Measurements from ENCODE around the gene ANTKMT.
"Not testable (repeated sequence)": the region's sequence is repeated elsewhere in the genome, so short reads cannot be mapped to it uniquely, and the experiment has no call there.

The ANTKMT gene

GRCh38 chr16:743794-744500 lies 23.0 kb downstream of the ANTKMT start:
- DNase-seq (ENCODE audit: low spot score) = no peak

- DNase-seq (ENCODE audit: low spot score) = peak; percentile 95
These were observed 24.8 kb downstream of the ANTKMT start for GRCh38 chr16:745739-746138.

- DNase-seq (ENCODE audit: low spot score) = no peak
These were observed 25.7 kb downstream of the ANTKMT start for GRCh38 chr16:746637-747036.

GRCh38 chr16:747978-748746 lies 27.2 kb downstream of the ANTKMT start:
- DNase-seq (ENCODE audit: low spot score) = no peak

GRCh38 chr16:749010-749409 lies 28.1 kb downstream of the ANTKMT start:
- DNase-seq (ENCODE audit: low spot score) = no peak

- DNase-seq (ENCODE audit: low spot score) = no peak
These were observed 29.5 kb downstream of the ANTKMT start for GRCh38 chr16:750485-750884.

GRCh38 chr16:751152-752006 lies 30.4 kb downstream of the ANTKMT start:
- DNase-seq (ENCODE audit: low spot score) = no peak

- DNase-seq (ENCODE audit: low spot score) = no peak
These were observed 31.0 kb downstream of the ANTKMT start for GRCh38 chr16:752007-752312.

GRCh38 chr16:754121-754607 lies 33.2 kb downstream of the ANTKMT start:
- not testable (repeated sequence) for DNase-seq (ENCODE audit: low spot score)

- no peak for DNase-seq (ENCODE audit: low spot score)
These were observed 33.7 kb downstream of the ANTKMT start for GRCh38 chr16:754656-755055.

- no peak for DNase-seq (ENCODE audit: low spot score)
These were observed 35.5 kb downstream of the ANTKMT start for GRCh38 chr16:756428-756827.

GRCh38 chr16:759110-759910 lies 38.4 kb downstream of the ANTKMT start:
- no peak for DNase-seq (ENCODE audit: low spot score)

GRCh38 chr16:760065-760464 lies 39.1 kb downstream of the ANTKMT start:
- no peak for DNase-seq (ENCODE audit: low spot score)

GRCh38 chr16:760545-761343 lies 39.8 kb downstream of the ANTKMT start, which contains the start of gene MSLN:
MSLN (plus strand) TSS chr16:760734; CDS start chr16:762681, 1,947 bp downstream.
- no peak for DNase-seq (ENCODE audit: low spot score)

GRCh38 chr16:761625-762513 lies 40.9 kb downstream of the ANTKMT start:
- DNase-seq (ENCODE audit: low spot score) = no peak

GRCh38 chr16:762595-763268 lies 41.8 kb downstream of the ANTKMT start:
- no peak for DNase-seq (ENCODE audit: low spot score)

- no peak for DNase-seq (ENCODE audit: low spot score)
These were observed 42.6 kb downstream of the ANTKMT start for GRCh38 chr16:763369-764183.

GRCh38 chr16:764184-764750 lies 43.3 kb downstream of the ANTKMT start:
- no peak for DNase-seq (ENCODE audit: low spot score)

All from iPS-NIHi11 (cell line).